ENCODE measurements around the gene KLHDC4. TPM values are rescaled to one million over a fixed set of nuclear protein-coding genes. Genes with fewer than 3 reads are reported as not detected.

KLHDC4 gene
- polyA plus RNA-seq, 2 of the 4 experiments (the other 2 are of a cell fraction): 25.9 to 37.2 TPM

DNA sequence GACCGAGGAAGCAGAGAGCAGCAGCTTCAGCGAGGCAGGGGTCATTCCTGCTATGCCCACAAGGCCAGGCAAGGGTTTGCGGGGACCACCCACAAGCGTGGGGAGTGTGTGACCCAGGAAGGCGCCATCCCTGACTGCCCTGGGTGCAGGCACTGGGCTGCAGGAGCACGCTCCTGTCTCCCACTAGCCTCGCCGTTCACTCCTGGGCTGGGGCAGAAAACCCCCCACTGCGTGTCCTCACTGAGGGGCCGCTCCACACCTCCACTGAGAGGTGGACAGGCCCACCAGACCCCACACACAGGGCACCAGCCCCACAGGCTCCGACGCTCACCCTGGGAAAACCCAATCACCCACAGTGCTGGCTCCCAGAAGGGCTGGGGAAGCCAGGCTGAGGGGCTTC is 56.1 kb downstream of the KLHDC4 start:
- DNase-seq (ENCODE audit: low read depth in 1 of 2, low spot score in 1 of 2): no peak
- WGBS (ENCODE audit: missing lambda C conversion rate): 90% methylated on average over 10 of the region's 12 CpGs
- Histone ChIP-seq H3K9me3 (no peaks in the 10 kb centered on the region), H3K27ac (no peak overlapping the region), H3K4me2 (no peak overlapping the region), H3K4me3 (no peak overlapping the region), H3K4me1 (no peaks in the 10 kb centered on the region)
- ChIA-PET POLR2A (no interaction called here), CTCF (interaction anchor here (1.0 kb wide), 2 partner anchors 16 to 162 kb away, joined by 3 to 4 read pairs; no protein-coding TSS in a partner anchor)
- no peak for ATAC-seq
- TF ChIP-seq FOXS1 (CRISPR knock-in tag; IDR thresholded peaks at IDR 0.05): no peak
- TF ChIP-seq ZFP36 (IDR thresholded peaks at IDR 0.05; ENCODE audit: borderline replicate concordance, partially characterized antibody): no peak
- no peak for TF ChIP-seq FOSB (CRISPR knock-in tag; IDR thresholded peaks at IDR 0.05)
- no peak for TF ChIP-seq RAD21 (conservative IDR thresholded peaks at IDR 0.05 in 1 of 2, IDR thresholded peaks at IDR 0.05 in 1 of 2)
- TF ChIP-seq PHF8 (IDR thresholded peaks at IDR 0.05; ENCODE audit: borderline replicate concordance, low read depth): no peak
- TF ChIP-seq ESRRA (IDR thresholded peaks at IDR 0.05; ENCODE audit: borderline replicate concordance, low read length): no peak
- TF ChIP-seq HMGXB4 (CRISPR knock-in tag; IDR thresholded peaks at IDR 0.05; ENCODE audit: borderline replicate concordance): no peak
- TF ChIP-seq HOXA7 (CRISPR knock-in tag; IDR thresholded peaks at IDR 0.05): no peak
- TF ChIP-seq KDM5A (IDR thresholded peaks at IDR 0.05): no peak
- no peak for TF ChIP-seq RNF2 (IDR thresholded peaks at IDR 0.05; ENCODE audit: borderline replicate concordance, low read depth)
- TF ChIP-seq, protein P1, sequence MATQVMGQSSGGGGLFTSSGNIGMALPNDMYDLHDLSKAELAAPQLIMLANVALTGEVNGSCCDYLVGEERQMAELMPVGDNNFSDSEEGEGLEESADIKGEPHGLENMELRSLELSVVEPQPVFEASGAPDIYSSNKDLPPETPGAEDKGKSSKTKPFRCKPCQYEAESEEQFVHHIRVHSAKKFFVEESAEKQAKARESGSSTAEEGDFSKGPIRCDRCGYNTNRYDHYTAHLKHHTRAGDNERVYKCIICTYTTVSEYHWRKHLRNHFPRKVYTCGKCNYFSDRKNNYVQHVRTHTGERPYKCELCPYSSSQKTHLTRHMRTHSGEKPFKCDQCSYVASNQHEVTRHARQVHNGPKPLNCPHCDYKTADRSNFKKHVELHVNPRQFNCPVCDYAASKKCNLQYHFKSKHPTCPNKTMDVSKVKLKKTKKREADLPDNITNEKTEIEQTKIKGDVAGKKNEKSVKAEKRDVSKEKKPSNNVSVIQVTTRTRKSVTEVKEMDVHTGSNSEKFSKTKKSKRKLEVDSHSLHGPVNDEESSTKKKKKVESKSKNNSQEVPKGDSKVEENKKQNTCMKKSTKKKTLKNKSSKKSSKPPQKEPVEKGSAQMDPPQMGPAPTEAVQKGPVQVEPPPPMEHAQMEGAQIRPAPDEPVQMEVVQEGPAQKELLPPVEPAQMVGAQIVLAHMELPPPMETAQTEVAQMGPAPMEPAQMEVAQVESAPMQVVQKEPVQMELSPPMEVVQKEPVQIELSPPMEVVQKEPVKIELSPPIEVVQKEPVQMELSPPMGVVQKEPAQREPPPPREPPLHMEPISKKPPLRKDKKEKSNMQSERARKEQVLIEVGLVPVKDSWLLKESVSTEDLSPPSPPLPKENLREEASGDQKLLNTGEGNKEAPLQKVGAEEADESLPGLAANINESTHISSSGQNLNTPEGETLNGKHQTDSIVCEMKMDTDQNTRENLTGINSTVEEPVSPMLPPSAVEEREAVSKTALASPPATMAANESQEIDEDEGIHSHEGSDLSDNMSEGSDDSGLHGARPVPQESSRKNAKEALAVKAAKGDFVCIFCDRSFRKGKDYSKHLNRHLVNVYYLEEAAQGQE (IDR thresholded peaks at IDR 0.05): no peak
- TF ChIP-seq, protein P2, sequence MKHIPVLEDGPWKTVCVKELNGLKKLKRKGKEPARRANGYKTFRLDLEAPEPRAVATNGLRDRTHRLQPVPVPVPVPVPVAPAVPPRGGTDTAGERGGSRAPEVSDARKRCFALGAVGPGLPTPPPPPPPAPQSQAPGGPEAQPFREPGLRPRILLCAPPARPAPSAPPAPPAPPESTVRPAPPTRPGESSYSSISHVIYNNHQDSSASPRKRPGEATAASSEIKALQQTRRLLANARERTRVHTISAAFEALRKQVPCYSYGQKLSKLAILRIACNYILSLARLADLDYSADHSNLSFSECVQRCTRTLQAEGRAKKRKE (CRISPR knock-in tag; IDR thresholded peaks at IDR 0.05; ENCODE audit: low read depth): no peak
- no peak for TF ChIP-seq ZC3H11A (IDR thresholded peaks at IDR 0.05)
- no peak for TF ChIP-seq NFE2L2 (conservative IDR thresholded peaks at IDR 0.05; ENCODE audit: low read length)
- TF ChIP-seq POLR2A (IDR thresholded peaks at IDR 0.05; ENCODE audit: low read length): no peak
- TF ChIP-seq EHMT2 (IDR thresholded peaks at IDR 0.05; ENCODE audit: low read depth): no peak
- TF ChIP-seq HES2 (IDR thresholded peaks at IDR 0.05): no peak
- TF ChIP-seq HOXB5 (CRISPR knock-in tag; IDR thresholded peaks at IDR 0.05): no peak
- no peak for TF ChIP-seq MAZ (IDR thresholded peaks at IDR 0.05; ENCODE audit: borderline replicate concordance, low read depth, low read length)
- FAIRE-seq: no peak

DNA sequence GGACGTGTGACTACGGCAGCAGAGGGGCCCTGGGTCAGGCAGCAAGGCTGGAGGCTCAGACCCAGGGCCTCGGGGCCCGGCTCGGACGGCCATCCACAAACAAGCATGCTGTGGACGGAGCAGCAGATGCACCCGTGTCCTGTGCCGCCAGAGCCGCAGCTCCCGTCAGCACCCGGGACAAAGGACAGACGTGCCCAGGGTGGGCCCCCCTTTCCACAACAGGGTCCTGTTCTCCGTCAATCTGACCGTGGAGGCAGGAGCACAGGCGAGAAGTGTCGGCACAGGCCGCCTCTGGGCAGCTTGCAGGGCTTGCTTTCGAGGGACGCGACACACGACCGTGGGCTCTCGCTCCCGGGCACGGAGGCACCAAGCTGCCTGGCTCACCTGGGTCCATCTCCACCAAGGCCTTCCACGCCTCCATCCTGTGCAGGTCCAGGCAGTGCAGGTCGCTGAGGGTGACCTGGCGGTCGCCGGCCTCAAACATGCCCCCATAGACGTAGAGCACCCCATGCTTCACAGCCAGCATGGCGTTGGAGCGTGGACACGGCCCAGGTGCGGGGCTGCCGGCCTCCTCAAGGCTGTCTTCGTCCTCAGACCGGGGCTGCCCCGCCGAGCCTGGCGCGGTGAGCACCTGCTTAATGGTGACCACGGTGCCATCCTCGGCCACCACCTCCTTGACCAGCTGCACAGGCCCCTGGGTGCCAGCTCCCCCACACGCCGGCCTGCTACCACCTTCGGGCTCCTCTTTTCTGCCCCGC is 56.7 kb downstream of the KLHDC4 start:
- Histone ChIP-seq H3K4me1 (no peaks in the 10 kb centered on the region), H3K4me3 (no peak overlapping the region), H3K27ac (no peak overlapping the region), H3K9me3 (no peaks in the 10 kb centered on the region), H3K4me2 (no peak overlapping the region)
- ChIA-PET CTCF (interaction anchor here (1.0 to 1.7 kb wide), 2 partner anchors 11 to 16 kb away, joined by 4 read pairs; no protein-coding TSS in a partner anchor), POLR2A (no interaction called here)
- FAIRE-seq (no peak), ATAC-seq (no peak), DNase-seq (ENCODE audit: low read depth in 1 of 2, low spot score in 1 of 2) (no peak)
- WGBS (ENCODE audit: missing lambda C conversion rate): 93% methylated on average over 12 of the region's 49 CpGs
- no peak for TF ChIP-seq POLR2A (IDR thresholded peaks at IDR 0.05; ENCODE audit: low read length)
- no peak for TF ChIP-seq SMC3 (IDR thresholded peaks at IDR 0.05)
- no peak for TF ChIP-seq ZFP36 (IDR thresholded peaks at IDR 0.05; ENCODE audit: borderline replicate concordance, partially characterized antibody)
- no peak for TF ChIP-seq SREBF2 (IDR thresholded peaks at IDR 0.05)
- TF ChIP-seq MAZ (IDR thresholded peaks at IDR 0.05; ENCODE audit: borderline replicate concordance, low read depth, low read length): no peak
- TF ChIP-seq POLR2AphosphoS2 (conservative IDR thresholded peaks at IDR 0.05; ENCODE audit: low read length): no peak
